ENCODE measurements around the gene PRKCB. TPM values are rescaled to one million over a fixed set of nuclear protein-coding genes. Genes with fewer than 3 reads are reported as not detected.

The PRKCB gene
- total RNA-seq, 4 donors from 2014 or later = 7.4 to 21.6 (median 12.9) TPM

- no peak for DNase-seq (ENCODE audit: low spot score in 2 of 2)
- TF ChIP-seq, protein P1, sequence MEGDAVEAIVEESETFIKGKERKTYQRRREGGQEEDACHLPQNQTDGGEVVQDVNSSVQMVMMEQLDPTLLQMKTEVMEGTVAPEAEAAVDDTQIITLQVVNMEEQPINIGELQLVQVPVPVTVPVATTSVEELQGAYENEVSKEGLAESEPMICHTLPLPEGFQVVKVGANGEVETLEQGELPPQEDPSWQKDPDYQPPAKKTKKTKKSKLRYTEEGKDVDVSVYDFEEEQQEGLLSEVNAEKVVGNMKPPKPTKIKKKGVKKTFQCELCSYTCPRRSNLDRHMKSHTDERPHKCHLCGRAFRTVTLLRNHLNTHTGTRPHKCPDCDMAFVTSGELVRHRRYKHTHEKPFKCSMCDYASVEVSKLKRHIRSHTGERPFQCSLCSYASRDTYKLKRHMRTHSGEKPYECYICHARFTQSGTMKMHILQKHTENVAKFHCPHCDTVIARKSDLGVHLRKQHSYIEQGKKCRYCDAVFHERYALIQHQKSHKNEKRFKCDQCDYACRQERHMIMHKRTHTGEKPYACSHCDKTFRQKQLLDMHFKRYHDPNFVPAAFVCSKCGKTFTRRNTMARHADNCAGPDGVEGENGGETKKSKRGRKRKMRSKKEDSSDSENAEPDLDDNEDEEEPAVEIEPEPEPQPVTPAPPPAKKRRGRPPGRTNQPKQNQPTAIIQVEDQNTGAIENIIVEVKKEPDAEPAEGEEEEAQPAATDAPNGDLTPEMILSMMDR (IDR thresholded peaks at IDR 0.05) = no peak
- TF ChIP-seq POLR2A (IDR thresholded peaks at IDR 0.05) = no peak
- intact Hi-C loops (cut with DNase I; ENCODE audit: low total_unique reads) = no loop called here
- no peak overlapping the region for H3K4me3 ChIP-seq (ENCODE audit: low read depth, poor library complexity, severe bottlenecking)
- WGBS, 2 donors = 80 to 85% methylated on average over 2 of the region's 2 CpGs
Measured at GRCh38 chr16:23986455-23986854, 150.7 kb downstream of the PRKCB start.

- intact Hi-C loops (cut with DNase I; ENCODE audit: low total_unique reads) = no loop called here
- no peak for DNase-seq (ENCODE audit: low spot score in 2 of 2)
- WGBS, 2 donors = 64 to 81% methylated on average over 2 of the region's 2 CpGs
- no peak overlapping the region for H3K4me3 ChIP-seq (ENCODE audit: low read depth, poor library complexity, severe bottlenecking)
- TF ChIP-seq POLR2A (IDR thresholded peaks at IDR 0.05) = no peak
- TF ChIP-seq, protein P1 (IDR thresholded peaks at IDR 0.05) = no peak
Measured at GRCh38 chr16:23987443-23987842, 151.7 kb downstream of the PRKCB start.

GRCh38 chr16:23990507-23990906 lies 154.7 kb downstream of the PRKCB start:
- no peak for DNase-seq (ENCODE audit: low spot score in 2 of 2)
- TF ChIP-seq, protein P1 (IDR thresholded peaks at IDR 0.05) = no peak
- no peak for TF ChIP-seq POLR2A (IDR thresholded peaks at IDR 0.05)
- intact Hi-C loops (cut with DNase I; ENCODE audit: low total_unique reads) = no loop called here
- 82 to 83% methylated on average over 3 of the region's 3 CpGs for WGBS, 2 donors
- no peak overlapping the region for H3K4me3 ChIP-seq (ENCODE audit: low read depth, poor library complexity, severe bottlenecking)

DNA sequence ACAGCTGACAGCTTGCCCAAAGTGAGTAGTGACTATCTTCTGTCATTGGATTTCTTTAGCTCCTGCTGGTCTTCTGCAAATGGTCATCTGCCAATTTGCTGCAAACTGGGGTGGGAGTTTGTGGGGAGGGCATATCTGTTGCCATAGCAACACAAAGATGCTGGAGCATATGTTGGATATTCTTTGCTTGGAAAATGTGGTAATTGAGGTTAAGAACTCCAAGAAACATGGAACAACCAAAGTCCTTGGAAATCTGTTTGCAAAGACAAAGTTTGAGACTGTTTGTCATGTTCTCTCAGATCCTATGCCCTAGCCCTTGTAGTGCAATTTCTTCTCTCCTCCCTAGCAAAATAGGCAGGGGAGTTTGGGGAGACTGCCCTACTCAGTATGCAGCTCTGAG lies 155.3 kb downstream of the PRKCB start:
- TF ChIP-seq POLR2A (IDR thresholded peaks at IDR 0.05) = no peak
- TF ChIP-seq, protein P1 (IDR thresholded peaks at IDR 0.05) = no peak
- DNase-seq (ENCODE audit: low spot score in 2 of 2) = no peak
- intact Hi-C loops (cut with DNase I; ENCODE audit: low total_unique reads) = no loop called here
- H3K4me3 ChIP-seq (ENCODE audit: low read depth, poor library complexity, severe bottlenecking) = no peak overlapping the region

- WGBS, 2 donors = 73 to 79% methylated on average over 1 of the region's 1 CpG
- DNase-seq (ENCODE audit: low spot score in 2 of 2) = no peak
- no peak for TF ChIP-seq POLR2A (IDR thresholded peaks at IDR 0.05)
- TF ChIP-seq, protein P1 (IDR thresholded peaks at IDR 0.05) = no peak
- no peak overlapping the region for H3K4me3 ChIP-seq (ENCODE audit: low read depth, poor library complexity, severe bottlenecking)
- intact Hi-C loops (cut with DNase I; ENCODE audit: low total_unique reads) = no loop called here
Measured at GRCh38 chr16:23994615-23995014, 158.8 kb downstream of the PRKCB start.

DNA sequence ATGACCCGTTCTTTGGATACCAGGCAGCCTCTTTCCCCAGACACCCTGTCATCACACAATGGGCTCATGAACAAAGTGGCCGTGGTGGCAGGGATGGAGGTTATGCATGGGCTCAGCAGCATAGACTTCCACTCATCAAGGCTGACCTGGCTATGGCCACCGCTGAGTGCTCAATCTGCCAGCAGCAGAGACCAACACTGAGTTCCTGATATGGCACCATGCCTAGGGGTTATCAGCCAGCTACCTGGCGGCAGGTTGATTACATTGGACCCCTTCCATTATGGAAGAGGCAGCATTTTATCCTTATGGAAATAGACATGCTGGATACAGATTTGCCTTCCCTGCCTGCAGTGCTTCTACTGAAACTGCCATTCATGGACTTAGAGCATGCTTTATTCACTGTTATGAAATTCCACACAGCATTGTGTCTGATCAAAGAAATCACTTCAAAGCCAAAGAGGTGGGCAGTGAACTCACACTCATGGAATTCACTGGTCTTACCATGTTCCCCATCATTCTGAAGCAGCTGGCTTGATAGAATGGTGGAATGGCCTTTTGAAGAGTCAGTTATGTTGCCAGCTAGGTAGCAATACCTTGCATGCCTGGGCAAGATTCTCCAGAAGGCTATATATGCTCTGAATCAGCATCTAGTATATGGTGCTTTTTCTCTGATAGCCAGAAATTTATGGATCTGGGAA lies 160.6 kb downstream of the PRKCB start:
- TF ChIP-seq, protein P1 (IDR thresholded peaks at IDR 0.05) = no peak
- TF ChIP-seq POLR2A (IDR thresholded peaks at IDR 0.05) = no peak
- intact Hi-C loops (cut with DNase I; ENCODE audit: low total_unique reads) = no loop called here
- no peak overlapping the region for H3K4me3 ChIP-seq (ENCODE audit: low read depth, poor library complexity, severe bottlenecking)
- DNase-seq (ENCODE audit: low spot score in 2 of 2) = no peak
- 85 to 88% methylated on average over 4 of the region's 4 CpGs for WGBS, 2 donors
